ENCODE measurements around the gene PIPOX.

PIPOX gene

DNA sequence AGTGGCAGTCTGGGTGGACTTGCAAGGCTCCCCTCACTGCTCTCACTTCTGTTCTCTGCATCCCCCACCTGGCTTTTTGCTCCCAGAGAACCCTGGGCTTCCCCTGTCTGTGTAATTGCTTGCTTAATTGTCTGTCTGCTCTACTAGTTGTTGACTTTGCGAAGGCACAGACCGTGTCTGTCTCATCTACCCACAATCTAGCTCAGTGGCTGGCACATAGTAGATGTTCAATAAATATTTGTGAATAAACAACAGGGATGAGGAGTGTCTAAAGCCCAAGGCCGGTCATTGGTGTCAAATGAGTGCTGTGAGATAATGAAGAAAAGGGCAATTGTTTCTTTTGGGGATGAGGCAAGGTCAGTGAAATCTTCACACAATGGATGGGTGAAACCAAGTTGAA lies 34.4 kb upstream of the PIPOX start:
- no peak for DNase-seq
- H3K4me3 Mint-ChIP-seq, result no peak overlapping the region
- no peak overlapping the region for H3K27ac Mint-ChIP-seq
- H3K4me1 Mint-ChIP-seq, result peaks cover 3% of the 10 kb centered on the region
- H3K27me3 Mint-ChIP-seq, result peaks cover 72% of the 10 kb centered on the region
- CTCF ChIA-PET, result interaction anchor here (1.4 to 1.9 kb wide), 2 partner anchors 43 to 108 kb away, joined by 5 read pairs; no protein-coding TSS in a partner anchor
- H3K36me3 Mint-ChIP-seq, result no peaks in the 10 kb centered on the region
- H3K9me3 Mint-ChIP-seq, result no peaks in the 10 kb centered on the region

DNA sequence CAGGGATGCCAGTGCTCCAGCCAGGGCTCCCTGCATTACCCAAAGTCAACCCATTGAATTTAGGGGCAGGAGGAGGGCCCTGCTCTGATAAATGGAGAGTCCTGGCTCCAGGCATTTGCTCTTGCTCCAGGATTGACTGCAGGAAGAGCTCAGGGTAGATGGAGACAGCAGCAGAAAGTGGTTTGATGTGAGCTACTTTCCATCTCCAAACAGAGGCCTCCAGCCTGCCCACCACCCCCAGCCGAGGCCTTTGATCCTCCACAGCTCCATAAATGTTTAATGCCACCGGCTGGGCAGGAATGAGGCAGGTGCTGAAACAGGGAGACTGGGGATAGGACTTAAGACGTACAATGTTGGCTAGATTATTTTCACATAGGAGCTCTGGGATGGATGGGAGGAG lies 32.8 kb upstream of the PIPOX start:
- H3K4me3 Mint-ChIP-seq, result no peak overlapping the region
- H3K4me1 Mint-ChIP-seq, result no peaks in the 10 kb centered on the region
- no peaks in the 10 kb centered on the region for H3K9me3 Mint-ChIP-seq
- no peak for DNase-seq
- CTCF ChIA-PET, result interaction anchor here (0.7 to 1.9 kb wide), 4 partner anchors 9 to 107 kb away, joined by 3 to 5 read pairs (median 4); no protein-coding TSS in a partner anchor
- peaks cover 69% of the 10 kb centered on the region for H3K27me3 Mint-ChIP-seq
- no peak overlapping the region for H3K27ac Mint-ChIP-seq
- H3K36me3 Mint-ChIP-seq, result no peaks in the 10 kb centered on the region

DNA sequence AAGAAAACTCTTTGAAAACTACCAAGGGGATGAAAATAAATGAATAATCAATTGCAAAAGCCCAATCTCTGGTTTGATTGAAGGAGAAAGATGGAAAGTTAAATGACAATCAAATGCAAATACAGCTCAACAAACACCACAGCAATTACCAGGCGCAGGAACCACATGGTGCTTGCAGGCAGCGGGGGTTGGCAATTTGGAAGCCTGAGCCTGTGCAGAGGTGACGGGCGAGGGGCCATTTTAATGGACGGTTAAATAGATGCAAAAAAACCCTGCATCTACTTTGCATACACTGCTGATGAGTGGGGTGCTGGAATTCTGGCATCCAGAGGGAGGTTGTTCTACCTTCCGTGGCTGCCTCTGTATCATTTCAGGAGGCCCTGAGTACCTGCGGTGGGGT lies 32.4 kb upstream of the PIPOX start:
- Mint-ChIP-seq H3K4me1 (no peaks in the 10 kb centered on the region), H3K4me3 (no peak overlapping the region), H3K27me3 (peaks cover 67% of the 10 kb centered on the region), H3K27ac (no peak overlapping the region), H3K36me3 (no peaks in the 10 kb centered on the region), H3K9me3 (no peaks in the 10 kb centered on the region)
- DNase-seq, result no peak
- CTCF ChIA-PET, result interaction anchor here (1.2 to 1.9 kb wide), 2 partner anchors 10 to 45 kb away, joined by 3 to 5 read pairs; no protein-coding TSS in a partner anchor

DNA sequence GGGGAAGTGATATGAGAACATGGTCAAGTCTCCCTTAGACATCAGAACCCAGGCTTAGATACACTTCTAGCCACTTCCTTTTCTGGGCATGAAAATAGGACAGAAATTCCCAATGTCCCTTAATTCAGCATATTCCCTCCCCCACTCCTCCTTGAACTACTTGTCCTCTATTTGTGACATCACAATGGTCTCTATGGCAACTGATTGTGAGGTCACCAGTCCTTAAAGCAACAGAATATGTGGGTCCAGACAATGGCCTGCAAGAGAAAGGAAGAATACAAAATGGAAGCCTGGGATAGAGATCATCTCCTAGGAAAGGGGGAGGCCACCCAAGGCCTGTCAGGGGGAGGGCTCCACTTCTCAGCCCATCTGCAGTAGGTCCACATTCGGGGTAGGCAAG lies 30.4 kb upstream of the PIPOX start:
- Mint-ChIP-seq H3K27ac (no peak overlapping the region), H3K36me3 (no peaks in the 10 kb centered on the region), H3K4me3 (no peak overlapping the region), H3K27me3 (peaks cover 65% of the 10 kb centered on the region), H3K4me1 (no peaks in the 10 kb centered on the region), H3K9me3 (no peaks in the 10 kb centered on the region)
- DNase-seq, result no peak
- CTCF ChIA-PET, result no interaction called here

DNA sequence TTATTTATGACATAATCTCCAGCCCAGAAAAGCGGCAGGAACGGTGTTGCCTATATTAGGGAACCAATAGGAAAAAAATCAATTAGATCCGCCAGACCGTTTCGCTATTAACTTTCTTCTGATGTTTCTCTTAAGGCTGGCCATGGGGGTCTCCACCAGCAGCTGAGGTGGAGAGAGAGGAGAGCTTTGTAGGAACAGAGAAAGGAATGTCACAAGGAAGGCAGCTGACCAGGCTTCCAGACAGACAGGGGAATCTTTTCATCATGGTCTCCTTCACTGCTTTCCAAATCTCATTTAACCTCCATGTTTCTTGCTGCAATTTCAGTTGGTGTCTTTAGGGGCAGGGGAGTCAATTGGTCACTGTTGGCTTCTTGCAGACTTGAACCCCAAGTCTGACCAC lies 28.2 kb upstream of the PIPOX start:
- Mint-ChIP-seq H3K27me3 (peaks cover 73% of the 10 kb centered on the region), H3K27ac (no peak overlapping the region), H3K4me1 (peaks cover 5% of the 10 kb centered on the region), H3K4me3 (no peak overlapping the region), H3K36me3 (no peaks in the 10 kb centered on the region), H3K9me3 (no peaks in the 10 kb centered on the region)
- no peak for DNase-seq
- CTCF ChIA-PET, result interaction anchor here (0.6 to 1.2 kb wide), 2 partner anchors 49 to 110 kb away, joined by 3 to 4 read pairs; no protein-coding TSS in a partner anchor

DNA sequence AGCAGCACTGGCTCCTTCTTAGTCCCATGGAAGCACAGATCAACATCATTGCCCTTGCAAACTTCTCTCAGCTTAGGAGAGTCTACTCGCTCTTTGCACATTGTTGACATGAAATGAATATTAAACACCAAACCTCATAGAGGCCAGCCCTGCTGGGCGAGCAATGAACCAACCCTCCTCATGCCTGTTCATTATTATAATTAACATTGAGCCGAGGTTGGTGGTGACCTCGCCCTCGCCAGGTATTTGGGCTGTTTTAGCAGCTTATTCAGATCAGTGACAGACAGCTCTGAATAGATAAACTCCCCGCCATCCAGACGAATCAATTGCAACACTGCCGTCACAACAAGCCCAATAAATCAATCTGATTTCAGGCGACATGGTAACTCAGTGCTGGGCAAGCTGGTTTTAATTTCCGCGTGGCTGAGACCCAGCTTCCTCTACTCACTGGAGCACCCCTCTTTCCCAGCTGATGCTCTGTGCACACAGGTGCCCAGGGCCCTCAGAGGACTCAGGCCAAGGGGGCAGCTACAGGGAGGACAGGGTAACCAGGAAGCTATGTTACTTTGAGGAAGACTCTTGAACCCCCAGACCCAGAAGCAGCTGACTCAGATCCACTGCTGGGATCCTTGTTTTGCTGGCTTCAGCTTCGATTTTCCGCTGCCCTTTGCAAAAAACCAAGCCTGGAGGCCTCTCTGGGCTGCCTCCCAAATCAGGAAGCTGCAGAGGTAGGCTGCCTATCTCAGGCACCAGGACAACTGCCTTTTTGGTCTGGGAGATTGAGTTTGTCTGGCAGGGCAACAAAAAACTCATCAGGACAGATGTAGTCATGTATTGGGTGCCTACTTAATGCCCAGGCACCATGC lies 26.4 kb upstream of the PIPOX start:
- no peaks in the 10 kb centered on the region for H3K36me3 Mint-ChIP-seq
- no peaks in the 10 kb centered on the region for H3K9me3 Mint-ChIP-seq
- H3K4me1 Mint-ChIP-seq, result peaks cover 5% of the 10 kb centered on the region
- H3K27ac Mint-ChIP-seq, result no peak overlapping the region
- DNase-seq, result no peak
- no peak overlapping the region for H3K4me3 Mint-ChIP-seq
- CTCF ChIA-PET, result interaction anchor here (1.2 kb wide), 1 partner anchor 53 kb away, joined by 3 read pairs; no protein-coding TSS in a partner anchor
- H3K27me3 Mint-ChIP-seq, result peaks cover 76% of the 10 kb centered on the region

DNA sequence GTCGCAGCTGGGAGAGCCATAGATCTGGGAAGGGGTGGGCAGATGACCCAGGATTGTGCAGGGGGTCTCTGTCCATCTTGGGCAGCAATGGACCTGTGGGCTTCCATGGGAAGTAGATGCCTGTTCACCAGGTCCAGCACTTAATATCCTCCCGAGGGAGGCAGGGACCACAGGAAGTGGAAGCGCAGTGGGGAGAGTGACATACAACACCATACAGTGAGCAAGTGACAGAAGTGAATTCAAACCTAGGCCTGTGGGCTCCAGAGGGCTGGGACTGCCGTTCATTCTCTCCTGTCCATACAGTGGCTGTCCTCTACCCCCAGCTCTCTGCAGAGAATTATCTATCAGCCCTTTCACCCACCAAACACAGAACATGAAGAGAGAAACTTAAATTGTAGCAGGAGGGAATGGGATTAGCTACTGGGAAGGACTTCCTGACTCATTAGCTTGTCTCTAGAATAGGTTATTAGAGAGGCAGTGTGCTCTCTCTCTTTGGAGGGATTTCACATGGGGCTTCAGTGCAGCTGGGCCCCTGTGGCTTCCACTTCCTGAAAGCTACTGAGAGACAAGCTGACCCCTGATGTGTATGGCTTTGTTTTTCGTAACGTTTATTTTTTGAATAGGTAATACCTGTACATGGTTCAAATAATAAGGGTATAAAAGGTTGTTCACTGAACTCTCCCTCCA lies 24.0 kb upstream of the PIPOX start:
- CTCF ChIA-PET, result interaction anchor here (0.7 to 1.4 kb wide), 6 partner anchors 16 to 98 kb away, joined by 3 to 4 read pairs (median 3); no protein-coding TSS in a partner anchor
- H3K9me3 Mint-ChIP-seq, result no peaks in the 10 kb centered on the region
- DNase-seq, result no peak
- no peaks in the 10 kb centered on the region for H3K36me3 Mint-ChIP-seq
- no peak overlapping the region for H3K27ac Mint-ChIP-seq
- H3K4me1 Mint-ChIP-seq, result peaks cover 5% of the 10 kb centered on the region
- peaks cover 83% of the 10 kb centered on the region for H3K27me3 Mint-ChIP-seq
- no peak overlapping the region for H3K4me3 Mint-ChIP-seq

DNA sequence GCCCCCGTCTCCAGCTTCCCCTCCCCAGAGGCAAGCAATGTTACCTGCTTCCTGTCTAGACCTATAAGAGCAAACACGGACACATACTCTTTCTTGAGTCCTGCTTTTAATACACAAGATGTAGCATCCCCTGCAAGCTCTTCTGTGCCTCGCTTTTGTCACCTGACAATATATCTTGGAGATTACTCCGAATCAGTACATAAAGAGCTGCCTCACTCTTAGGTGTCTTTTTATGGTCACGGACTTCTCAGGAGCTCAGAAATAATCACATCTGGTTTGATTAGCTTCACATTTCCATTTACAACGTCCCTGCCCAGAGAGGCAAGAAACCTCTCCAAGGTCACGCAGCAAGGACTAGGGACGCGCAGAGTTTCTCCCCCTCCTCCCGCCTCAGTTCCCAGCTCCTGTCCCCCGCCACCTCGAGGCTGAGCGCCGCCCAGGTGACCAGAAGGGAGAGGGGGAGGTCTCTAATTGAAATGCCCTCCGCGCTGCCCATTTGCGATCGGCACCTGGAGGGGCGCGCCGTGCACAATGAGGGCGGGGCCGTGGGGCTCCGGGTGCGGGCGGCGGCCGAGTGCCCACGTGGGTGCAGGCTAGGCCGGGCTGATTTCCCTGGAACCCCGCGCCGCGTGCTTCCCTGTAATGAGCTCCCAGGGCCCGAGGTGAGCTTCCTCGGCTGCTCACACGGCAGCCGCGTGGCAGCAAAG lies 23.3 kb upstream of the PIPOX start:
- Mint-ChIP-seq H3K36me3 (no peaks in the 10 kb centered on the region), H3K9me3 (no peaks in the 10 kb centered on the region), H3K27me3 (peaks cover 85% of the 10 kb centered on the region), H3K27ac (no peak overlapping the region), H3K4me3 (no peak overlapping the region), H3K4me1 (peaks cover 5% of the 10 kb centered on the region)
- CTCF ChIA-PET, result interaction anchor here (0.7 to 1.1 kb wide), 5 partner anchors 13 to 98 kb away, joined by 3 to 4 read pairs (median 3); partner anchors contain the start of gene SEZ6
- no peak for DNase-seq

DNA sequence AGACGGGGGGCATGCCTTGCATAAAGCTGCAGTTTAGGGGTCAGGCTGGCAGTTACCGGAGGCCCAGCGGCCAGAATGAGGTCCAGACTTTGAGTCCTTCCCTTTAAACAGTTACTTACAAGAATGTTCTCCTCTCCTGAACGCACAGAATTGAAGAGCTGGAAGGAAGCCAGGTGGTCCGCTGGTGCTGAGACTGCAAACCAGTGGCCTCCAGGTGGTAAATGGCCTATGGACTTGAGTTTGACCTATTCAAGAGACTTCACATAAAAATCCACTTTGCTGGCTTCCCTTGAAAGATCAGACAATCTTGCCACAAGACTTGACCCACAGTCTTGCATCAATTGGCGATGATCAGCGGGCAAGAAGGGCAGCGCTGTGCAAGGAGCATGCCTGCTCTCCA lies 22.4 kb upstream of the PIPOX start:
- H3K9me3 Mint-ChIP-seq, result no peaks in the 10 kb centered on the region
- CTCF ChIA-PET, result no interaction called here
- peaks cover 5% of the 10 kb centered on the region for H3K4me1 Mint-ChIP-seq
- no peaks in the 10 kb centered on the region for H3K36me3 Mint-ChIP-seq
- no peak overlapping the region for H3K4me3 Mint-ChIP-seq
- DNase-seq, result no peak
- H3K27me3 Mint-ChIP-seq, result peaks cover 84% of the 10 kb centered on the region
- H3K27ac Mint-ChIP-seq, result no peak overlapping the region

DNA sequence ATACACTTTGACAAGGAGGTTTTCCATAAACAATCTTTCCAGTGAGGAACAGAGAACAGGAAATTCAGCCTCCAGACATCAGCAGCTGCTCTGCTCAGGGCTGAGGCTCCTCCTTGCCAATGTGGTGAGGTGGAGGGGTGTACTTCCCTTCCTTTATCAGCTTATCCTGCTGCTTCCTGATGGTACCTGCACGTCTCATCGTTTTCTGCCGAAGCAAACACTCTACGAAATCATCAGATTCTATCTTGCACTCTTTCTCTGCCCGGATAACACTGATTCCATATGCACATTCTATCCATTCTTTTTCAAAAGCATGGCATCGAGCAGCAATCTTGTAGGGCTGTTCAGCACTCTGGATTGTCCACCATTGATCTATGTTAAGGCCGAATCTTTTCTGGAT lies 21.7 kb upstream of the PIPOX start:
- H3K27ac Mint-ChIP-seq, result no peak overlapping the region
- CTCF ChIA-PET, result no interaction called here

DNA sequence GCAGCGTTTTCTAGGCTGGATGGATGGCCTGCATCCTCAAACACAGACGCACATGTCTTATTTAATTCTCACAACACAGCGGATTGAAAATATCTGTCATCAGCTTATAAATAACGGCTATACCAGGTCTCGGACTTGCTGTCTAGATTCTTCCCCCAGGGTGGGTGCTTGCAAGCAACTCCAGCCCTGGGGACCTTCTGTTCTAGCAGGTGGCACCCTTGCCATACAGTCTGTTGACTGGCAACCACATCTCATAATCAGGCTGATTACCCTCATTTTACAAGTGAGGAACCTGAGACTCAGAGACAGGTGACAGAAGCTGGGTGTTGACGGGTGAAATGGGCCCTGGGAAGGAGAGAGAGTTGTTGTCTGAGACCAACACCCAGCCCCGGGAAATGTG lies 20.9 kb upstream of the PIPOX start:
- CTCF ChIA-PET, result no interaction called here
- no peaks in the 10 kb centered on the region for H3K36me3 Mint-ChIP-seq

More for the DNA sequence above, 21.7 kb upstream of the PIPOX start:
- no peaks in the 10 kb centered on the region for H3K9me3 Mint-ChIP-seq
- H3K4me3 Mint-ChIP-seq, result no peak overlapping the region
- no peaks in the 10 kb centered on the region for H3K36me3 Mint-ChIP-seq
- peaks cover 86% of the 10 kb centered on the region for H3K27me3 Mint-ChIP-seq
- DNase-seq, result no peak
- H3K4me1 Mint-ChIP-seq, result peaks cover 5% of the 10 kb centered on the region

DNA sequence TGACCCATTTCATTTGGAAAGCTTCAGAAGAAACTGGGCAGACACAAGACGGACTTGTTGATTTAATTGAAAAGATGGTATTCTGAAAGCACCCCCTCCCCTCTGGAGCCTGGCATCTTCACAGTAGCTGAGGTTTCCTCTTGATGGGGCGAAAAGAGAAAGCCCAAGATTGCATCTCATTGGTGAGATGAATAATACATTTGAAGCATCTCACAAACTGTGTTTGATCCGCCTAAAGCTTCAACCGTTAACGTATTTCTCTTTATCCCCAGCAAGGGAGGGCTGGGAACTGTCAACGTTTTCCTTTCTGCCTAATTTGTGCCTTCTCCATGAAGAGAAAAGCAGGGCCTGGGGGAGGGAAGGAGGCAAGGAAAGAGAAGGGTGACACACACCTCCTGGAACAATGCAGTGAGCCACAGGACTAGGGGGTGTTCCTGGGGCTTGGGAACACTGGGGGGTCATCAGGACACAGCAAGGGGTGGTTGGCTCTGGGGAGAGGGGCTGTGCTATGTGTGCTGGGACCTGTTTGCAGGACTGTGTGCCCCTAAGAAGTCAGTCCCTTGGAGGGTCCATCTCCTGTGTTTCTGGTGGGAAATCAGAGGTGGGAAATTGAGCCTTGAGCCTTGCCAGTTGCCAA lies 18.5 kb upstream of the PIPOX start:
- H3K4me3 Mint-ChIP-seq, result no peak overlapping the region
- CTCF ChIA-PET, result no interaction called here
- H3K36me3 Mint-ChIP-seq, result no peaks in the 10 kb centered on the region
- no peaks in the 10 kb centered on the region for H3K9me3 Mint-ChIP-seq
- DNase-seq, result no peak
- peaks cover 3% of the 10 kb centered on the region for H3K4me1 Mint-ChIP-seq
- no peak overlapping the region for H3K27ac Mint-ChIP-seq
- H3K27me3 Mint-ChIP-seq, result peaks cover 72% of the 10 kb centered on the region

More for the DNA sequence above, 20.9 kb upstream of the PIPOX start:
- H3K27me3 Mint-ChIP-seq, result peaks cover 82% of the 10 kb centered on the region
- DNase-seq, result no peak
- no peak overlapping the region for H3K4me3 Mint-ChIP-seq
- no peaks in the 10 kb centered on the region for H3K9me3 Mint-ChIP-seq
- H3K4me1 Mint-ChIP-seq, result peaks cover 5% of the 10 kb centered on the region
- no peak overlapping the region for H3K27ac Mint-ChIP-seq

DNA sequence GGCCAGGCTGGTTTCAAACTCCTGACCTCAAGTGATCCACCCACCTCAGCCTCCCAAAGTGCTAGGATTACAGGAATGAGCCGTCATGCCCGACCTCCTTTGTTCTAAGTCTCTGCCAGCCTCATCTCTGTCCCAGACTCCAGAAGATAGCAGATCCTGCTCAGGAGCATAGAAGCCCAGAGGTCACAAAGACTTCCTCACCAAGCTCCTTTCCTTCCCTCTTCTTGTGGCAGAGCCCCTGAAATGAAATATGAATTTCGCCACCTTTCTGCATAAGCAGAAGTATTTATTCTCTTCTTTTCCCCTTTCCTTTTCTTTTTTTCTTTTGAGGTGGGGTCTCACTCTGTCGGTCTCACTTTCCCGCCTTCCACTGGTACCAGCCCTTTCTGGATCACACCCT lies 11.5 kb upstream of the PIPOX start:
- H3K4me1 Mint-ChIP-seq, result no peaks in the 10 kb centered on the region
- no peak overlapping the region for H3K4me3 Mint-ChIP-seq
- H3K27me3 Mint-ChIP-seq, result peaks cover 79% of the 10 kb centered on the region
- no peak for DNase-seq
- CTCF ChIA-PET, result no interaction called here
- peaks cover 5% of the 10 kb centered on the region for H3K9me3 Mint-ChIP-seq
- H3K36me3 Mint-ChIP-seq, result no peaks in the 10 kb centered on the region
- H3K27ac Mint-ChIP-seq, result no peak overlapping the region

Data from activated naive CD4-positive, alpha-beta T cell treated with anti-CD3 and anti-CD28 coated beads, Interleukin-2, amount 10 ng/mL, durations not matched to agents 7 days and 5 days (primary cell).